Fibroblast of lung (primary cell): Measurements from ENCODE around the gene CLEC2A.

Experiments
- CTCF ChIP-seq, 2 donors: IDR thresholded peaks in 1 of 2; conservative IDR thresholded peaks in 1 of 2; 1 replicate in 1 of 2; 2 replicates in 1 of 2; pipeline ENCODE4 v1.5.1; 2011 to 2012; ENCODE audit warnings: low read length in 2 of 2, control low read depth in 1 of 2, inconsistent platforms in 1 of 2, low read depth in 1 of 2, mild to moderate bottlenecking in 1 of 2
- EZH2 ChIP-seq: IDR thresholded peaks from 2 replicates; pipeline ENCODE4 v1.5.1; 2012; ENCODE audit warnings: low read length, control low read depth, mild to moderate bottlenecking; ENCODE audit errors: missing control alignments

- TF ChIP-seq CTCF (conservative IDR thresholded peaks at IDR 0.05 in 1 of 2, IDR thresholded peaks at IDR 0.05 in 1 of 2; ENCODE audit: low read depth in 1 of 2, low read length in 2 of 2) (no peak), EZH2 (no peak)
Measured at GRCh38 chr12:9947674-9948073, 15.5 kb upstream of the CLEC2A start.
